K562 (cell line): ENCODE results near the gene MATCAP1. TPM values are rescaled to one million over a fixed set of nuclear protein-coding genes. Genes with fewer than 3 reads are reported as not detected.

Source experiments
- ATAC-seq: fragments of 200-7000 bp; cut with Tn5 transposase; 3 replicates; pipeline ENCODE4 v1.9.1; 2020; ENCODE audit warnings: moderate library complexity
- BruUV-seq: library from RNA; stranded (reverse); fragments of 400-500 nt; replicated peaks from 2 replicates; lab custom pipeline; 2021; lab: Mats Ljungman, UMichigan
- CTCF ChIA-PET: fragments of 300-600 bp; formaldehyde crosslinking; extraction: SDS; loops from one replicate; lab custom pipeline; 2021; ENCODE audit warnings: low intra/inter-chr PET ratio; lab: Yijun Ruan, JAX
- POLR2A ChIA-PET: fragments of 300-600, 350-650 bp; sonication (Branson Sonifier 250); formaldehyde crosslinking; extraction: SDS; loops from one replicate; lab custom pipeline; 2021; ENCODE audit warnings: antibody characterized with exemption, inconsistent platforms; lab: Yijun Ruan, JAX
- DNase-seq, 4 experiments: peaks; one replicate each; pipeline versions ENCODE4 v3.0.0 to v3.0.0-alpha.2; 2011 to 2018; ENCODE audit warnings: low spot score in 3 of 4, mixed read lengths in 3 of 4; ENCODE audit errors: extremely low read depth in 1 of 4
- FAIRE-seq: peaks from 2 replicates; lab custom pipeline; 2011; peaks lifted over from hg19 to GRCh38; lab: Jason Lieb, UNC
- H2AFZ ChIP-seq: 2 replicates; pipeline ENCODE4 v1.6.0; 2011; ENCODE audit warnings: low read depth, low read length, control low read depth, inconsistent platforms
- H3K27ac ChIP-seq: fragments of 200-600 bp; 3 replicates; pipeline ENCODE4 v1.8.0; 2011; ENCODE audit warnings: low read depth, mild to moderate bottlenecking, control low read depth, inconsistent platforms, low read length, moderate library complexity, mixed read lengths; ENCODE audit errors: extremely low read depth
- H3K27me3 ChIP-seq, 2 experiments: fragments of 300-600 bp in 1 of 2; 2 replicates in 1 of 2; 3 replicates in 1 of 2; pipeline versions ENCODE4 v1.6.0 to v1.8.0; 2011; ENCODE audit warnings: inconsistent platforms in 2 of 2, low read length in 2 of 2, mild to moderate bottlenecking in 1 of 2, mixed read lengths in 1 of 2, moderate library complexity in 1 of 2; ENCODE audit not compliant: control insufficient read depth in 2 of 2, insufficient read depth in 2 of 2
- H3K36me3 ChIP-seq: fragments of 300-600 bp; 3 replicates; pipeline ENCODE4 v1.8.0; 2011; ENCODE audit warnings: mild to moderate bottlenecking, low read length, inconsistent platforms; ENCODE audit not compliant: control insufficient read depth, insufficient read depth
- H3K4me1 ChIP-seq, 2 experiments: fragments of 200-600 bp in 1 of 2; replicated peaks in 1 of 2; 2 replicates in 1 of 2; 3 replicates in 1 of 2; pipeline versions ENCODE4 v1.5.1 to v1.8.0; 2011; ENCODE audit warnings: inconsistent platforms in 2 of 2, low read length in 2 of 2, mild to moderate bottlenecking in 1 of 2, mixed read lengths in 1 of 2, moderate library complexity in 1 of 2; ENCODE audit not compliant: control insufficient read depth in 2 of 2, insufficient read depth in 2 of 2
- H3K4me2 ChIP-seq: 2 replicates; pipeline ENCODE4 v1.6.1; 2011; ENCODE audit warnings: low read length, control low read depth, inconsistent platforms, mixed read lengths; ENCODE audit not compliant: insufficient read depth
- H3K4me3 ChIP-seq: fragments of 200-600 bp; sonication (generic), shearing (Covaris generic); 2 replicates; pipeline ENCODE4 v1.5.1; 2016; ENCODE audit warnings: control low read depth, inconsistent platforms
- H3K79me2 ChIP-seq: fragments of 200-600 bp; 3 replicates; pipeline ENCODE4 v1.8.0; 2011; ENCODE audit warnings: low read length, inconsistent platforms; ENCODE audit not compliant: control insufficient read depth, insufficient read depth
- H3K9ac ChIP-seq, 2 experiments: 2 replicates each; pipeline versions ENCODE4 v1.6.0 to v1.6.1; 2011; ENCODE audit warnings: low read depth in 2 of 2, low read length in 2 of 2, control low read depth in 1 of 2, inconsistent platforms in 1 of 2, mild to moderate bottlenecking in 1 of 2, mixed read lengths in 1 of 2; ENCODE audit not compliant: insufficient read depth in 1 of 2
- H3K9me1 ChIP-seq: one replicate; pipeline ENCODE4 v1.6.0; 2011; ENCODE audit warnings: inconsistent platforms, mild to moderate bottlenecking, low read length, moderate library complexity; ENCODE audit not compliant: control insufficient read depth, insufficient read depth
- H3K9me3 ChIP-seq: replicated peaks from 2 replicates; pipeline ENCODE4 v1.5.1; 2011; ENCODE audit warnings: low read depth, low read length, inconsistent platforms; ENCODE audit not compliant: control insufficient read depth, insufficient read depth
- H4K20me1 ChIP-seq: replicated peaks from 2 replicates; pipeline ENCODE4 v1.6.1; 2011; ENCODE audit warnings: low read length, inconsistent platforms, mixed read lengths; ENCODE audit not compliant: control insufficient read depth, insufficient read depth
- CBX1 ChIP-seq: sonication (generic); IDR thresholded peaks from 2 replicates; pipeline ENCODE4 v1.6.1; 2016; ENCODE audit warnings: antibody characterized with exemption, low read depth, mild to moderate bottlenecking
- POLR2A ChIP-seq: fragments of 450-650 bp; conservative IDR thresholded peaks from 2 replicates; pipeline ENCODE4 v1.6.1; 2016
- RBM22 ChIP-seq: fragments of 200-400 bp; formaldehyde crosslinking; IDR thresholded peaks from 2 replicates; pipeline ENCODE4 v1.6.1; 2018; ENCODE audit warnings: low read length, low read depth; ENCODE audit not compliant: poor library complexity, severe bottlenecking
- SUPT5H ChIP-seq: fragments of 450-650 bp; IDR thresholded peaks from 2 replicates; pipeline ENCODE4 v1.6.1; 2016
- ZNF445 ChIP-seq: fragments of 250-450 bp; sonication (Bioruptor Pico); IDR thresholded peaks from 2 replicates; pipeline ENCODE4 v1.4.0; 2020; ENCODE audit warnings: low read depth, mild to moderate bottlenecking, moderate library complexity
- WGBS: fragments of 100-300 bp; shearing (Covaris generic); methylation state at CpG from one replicate; pipeline ENCODE4 v1.1.6; 2016; ENCODE audit warnings: low coverage, mixed read lengths; ENCODE audit not compliant: insufficient coverage; ENCODE audit errors: missing lambda C conversion rate; 5-methylcytosine and 5-hydroxymethylcytosine counted together
- in situ Hi-C: fragments of 300-500 bp; cut with MboI; formaldehyde crosslinking; loops from 4 replicates; pipeline ENCODE4 v1.15.0; 2018; ENCODE audit warnings: inconsistent platforms, mixed read lengths
- intact Hi-C: fragments of 100-400 bp; cut with micrococcal nuclease; formaldehyde crosslinking; loops from 2 replicates; pipeline ENCODE4 v1.14.2; 2022
- polyA plus RNA-seq, 8 experiments: library from polyadenylated mRNA; depleted of rRNA in 4 of 8; stranded (reverse) in 5 of 8; unstranded in 3 of 8; fragments of >200 nt; fragmentation: Nextera tagmentation in 2 of 8; fragmentation: Illumina TruSeq in 1 of 8; extraction: Ambion mirVana in 2 of 8; extraction: Trizol in 1 of 8; gene quantifications; 2 replicates each; pipeline versions ENCODE4 v1.2.1 to v1.2.3, GENCODE V29; 2011 to 2014; ENCODE audit warnings: inconsistent platforms in 1 of 8, missing spikeins in 1 of 8
- total RNA-seq, 7 experiments: library from RNA; depleted of rRNA in 6 of 7; stranded (reverse); fragments of >200 nt in 6 of 7; fragmentation: Illumina TruSeq in 2 of 7; extraction: Trizol in 2 of 7; gene quantifications; 2 replicates each; pipeline versions ENCODE4 v1.2.1 to v1.2.3, GENCODE V29; 2011 to 2021; ENCODE audit warnings: low replicate concordance in 1 of 7
- TF ChIP-seq, protein P1 (sequence below): sonication (generic); formaldehyde crosslinking; IDR thresholded peaks from 2 replicates; pipeline ENCODE4 v1.8.1; 2023; ENCODE audit warnings: mild to moderate bottlenecking, missing genetic modification reagents
- TF ChIP-seq, protein P2 (sequence below), 2 experiments: fragments of 150-350 bp in 1 of 2; IDR thresholded peaks; 2 replicates each; pipeline ENCODE4 v1.6.1; 2012 to 2016; ENCODE audit warnings: low read depth in 2 of 2, low read length in 2 of 2, mild to moderate bottlenecking in 1 of 2, moderate library complexity in 1 of 2
- TF ChIP-seq, protein P3 (sequence below): sonication (generic); formaldehyde crosslinking; IDR thresholded peaks from 2 replicates; pipeline ENCODE4 v1.9.0; 2022; ENCODE audit warnings: mild to moderate bottlenecking, missing genetic modification reagents

MATCAP1 gene
- total and polyA plus RNA-seq, 9 of the 15 experiments (the other 6 are each of a cell fraction or from before 2014, with no cell fraction given) = 3.4 to 20.5 (median 10.3) TPM

DNA sequence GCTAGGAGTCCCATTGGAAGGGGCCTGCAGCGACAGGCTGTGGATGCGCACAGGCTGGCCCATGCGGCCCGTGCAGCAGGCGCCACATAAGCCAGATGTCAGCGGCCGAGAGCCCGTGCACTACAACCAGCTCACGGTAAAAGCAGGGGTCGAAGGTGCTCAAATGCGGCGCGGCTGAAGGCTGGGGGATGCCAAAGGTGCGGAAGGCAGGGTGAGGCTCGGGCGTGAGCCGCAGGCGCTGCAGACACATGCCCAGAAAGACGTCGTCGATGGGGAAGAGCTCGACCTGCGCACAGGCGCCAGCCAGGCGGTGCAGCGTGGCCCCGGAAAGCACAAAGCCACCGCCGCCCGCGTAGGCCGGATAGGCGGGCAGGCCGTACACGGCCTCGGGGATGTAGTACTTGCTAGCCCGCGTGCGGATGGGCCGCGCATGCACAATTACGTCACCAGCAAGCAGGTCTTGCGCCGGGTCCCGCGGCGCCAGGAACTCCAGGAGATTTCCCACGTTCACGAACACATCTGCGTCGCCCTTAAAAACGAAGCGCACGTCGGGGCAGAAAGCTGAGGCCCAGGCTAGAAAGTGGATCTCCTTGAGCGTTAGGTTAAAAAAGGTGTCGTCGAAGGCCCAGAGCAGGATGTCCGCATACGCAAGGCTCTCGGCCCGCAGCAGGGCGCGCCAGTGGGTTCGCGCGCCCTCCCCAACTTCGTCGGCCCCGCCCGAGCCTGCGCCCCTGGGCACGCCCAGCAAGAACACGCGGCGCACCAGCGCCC, 34.3 kb downstream of the MATCAP1 start:
- FAIRE-seq (no peak), DNase-seq (no peak), ATAC-seq (no peak)
- Histone ChIP-seq H3K4me2 (no peak overlapping the region), H3K36me3 (peaks cover 46% of the 10 kb centered on the region; the same call in 2 of the 3 replicates), H3K9me3 (no peaks in the 10 kb centered on the region), H4K20me1 (no peaks in the 10 kb centered on the region), H3K4me1 (peaks cover 0 to 27% of the 10 kb centered on the region in 2 experiments; a peak in 2 of 5 replicates), H2AFZ (no peak overlapping the region), H3K27me3 (no peaks in the 10 kb centered on the region), H3K79me2 (no peaks in the 10 kb centered on the region), H3K4me3 (no peak overlapping the region), H3K9ac (no peak overlapping the region), H3K27ac (no peak overlapping the region), H3K9me1 (no peaks in the 10 kb centered on the region)
- intact Hi-C loops (no loop called here), in situ Hi-C loops (loop anchor here (25.0 kb wide), 1 partner anchor 187 kb away; the partner anchor contains the start of gene CES3)
- BruUV-seq = no TSS peak
- ChIA-PET CTCF (no interaction called here), POLR2A (interaction anchor here (0.6 to 1.1 kb wide), 2 partner anchors 11 to 130 kb away, joined by 3 read pairs; no protein-coding TSS in a partner anchor)
- WGBS = 95% methylated on average over 40 of the region's 77 CpGs
- TF ChIP-seq ZNF445 (CRISPR knock-in tag) (no peak), RBM22 (peak; percentile 39), SUPT5H (0 out of 2 replicates have a peak, but pooled peaks have one; percentile 29), POLR2A (peak; percentile 52), CBX1 (no peak)
- TF ChIP-seq, protein P1, sequence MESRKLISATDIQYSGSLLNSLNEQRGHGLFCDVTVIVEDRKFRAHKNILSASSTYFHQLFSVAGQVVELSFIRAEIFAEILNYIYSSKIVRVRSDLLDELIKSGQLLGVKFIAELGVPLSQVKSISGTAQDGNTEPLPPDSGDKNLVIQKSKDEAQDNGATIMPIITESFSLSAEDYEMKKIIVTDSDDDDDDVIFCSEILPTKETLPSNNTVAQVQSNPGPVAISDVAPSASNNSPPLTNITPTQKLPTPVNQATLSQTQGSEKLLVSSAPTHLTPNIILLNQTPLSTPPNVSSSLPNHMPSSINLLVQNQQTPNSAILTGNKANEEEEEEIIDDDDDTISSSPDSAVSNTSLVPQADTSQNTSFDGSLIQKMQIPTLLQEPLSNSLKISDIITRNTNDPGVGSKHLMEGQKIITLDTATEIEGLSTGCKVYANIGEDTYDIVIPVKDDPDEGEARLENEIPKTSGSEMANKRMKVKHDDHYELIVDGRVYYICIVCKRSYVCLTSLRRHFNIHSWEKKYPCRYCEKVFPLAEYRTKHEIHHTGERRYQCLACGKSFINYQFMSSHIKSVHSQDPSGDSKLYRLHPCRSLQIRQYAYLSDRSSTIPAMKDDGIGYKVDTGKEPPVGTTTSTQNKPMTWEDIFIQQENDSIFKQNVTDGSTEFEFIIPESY (CRISPR knock-in tag) = peak; percentile 71
- TF ChIP-seq, protein P2, sequence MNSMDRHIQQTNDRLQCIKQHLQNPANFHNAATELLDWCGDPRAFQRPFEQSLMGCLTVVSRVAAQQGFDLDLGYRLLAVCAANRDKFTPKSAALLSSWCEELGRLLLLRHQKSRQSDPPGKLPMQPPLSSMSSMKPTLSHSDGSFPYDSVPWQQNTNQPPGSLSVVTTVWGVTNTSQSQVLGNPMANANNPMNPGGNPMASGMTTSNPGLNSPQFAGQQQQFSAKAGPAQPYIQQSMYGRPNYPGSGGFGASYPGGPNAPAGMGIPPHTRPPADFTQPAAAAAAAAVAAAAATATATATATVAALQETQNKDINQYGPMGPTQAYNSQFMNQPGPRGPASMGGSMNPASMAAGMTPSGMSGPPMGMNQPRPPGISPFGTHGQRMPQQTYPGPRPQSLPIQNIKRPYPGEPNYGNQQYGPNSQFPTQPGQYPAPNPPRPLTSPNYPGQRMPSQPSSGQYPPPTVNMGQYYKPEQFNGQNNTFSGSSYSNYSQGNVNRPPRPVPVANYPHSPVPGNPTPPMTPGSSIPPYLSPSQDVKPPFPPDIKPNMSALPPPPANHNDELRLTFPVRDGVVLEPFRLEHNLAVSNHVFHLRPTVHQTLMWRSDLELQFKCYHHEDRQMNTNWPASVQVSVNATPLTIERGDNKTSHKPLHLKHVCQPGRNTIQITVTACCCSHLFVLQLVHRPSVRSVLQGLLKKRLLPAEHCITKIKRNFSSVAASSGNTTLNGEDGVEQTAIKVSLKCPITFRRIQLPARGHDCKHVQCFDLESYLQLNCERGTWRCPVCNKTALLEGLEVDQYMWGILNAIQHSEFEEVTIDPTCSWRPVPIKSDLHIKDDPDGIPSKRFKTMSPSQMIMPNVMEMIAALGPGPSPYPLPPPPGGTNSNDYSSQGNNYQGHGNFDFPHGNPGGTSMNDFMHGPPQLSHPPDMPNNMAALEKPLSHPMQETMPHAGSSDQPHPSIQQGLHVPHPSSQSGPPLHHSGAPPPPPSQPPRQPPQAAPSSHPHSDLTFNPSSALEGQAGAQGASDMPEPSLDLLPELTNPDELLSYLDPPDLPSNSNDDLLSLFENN (IDR thresholded peaks at IDR 0.05; ENCODE audit: low read depth in 2 of 2, low read length in 2 of 2) = no peak
- TF ChIP-seq, protein P3, sequence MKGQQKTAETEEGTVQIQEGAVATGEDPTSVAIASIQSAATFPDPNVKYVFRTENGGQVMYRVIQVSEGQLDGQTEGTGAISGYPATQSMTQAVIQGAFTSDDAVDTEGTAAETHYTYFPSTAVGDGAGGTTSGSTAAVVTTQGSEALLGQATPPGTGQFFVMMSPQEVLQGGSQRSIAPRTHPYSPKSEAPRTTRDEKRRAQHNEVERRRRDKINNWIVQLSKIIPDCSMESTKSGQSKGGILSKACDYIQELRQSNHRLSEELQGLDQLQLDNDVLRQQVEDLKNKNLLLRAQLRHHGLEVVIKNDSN (CRISPR knock-in tag) = no peak
